Endothelial cell of umbilical vein (primary cell): ENCODE results near the gene DSC1.

Experiments used
- CTCF ChIP-seq, 2 donors: IDR thresholded peaks; 1 replicate in 1 of 2; 2 replicates in 1 of 2; pipeline ENCODE4 v1.5.1; 2011; ENCODE audit warnings: low read length in 2 of 2, mild to moderate bottlenecking in 2 of 2, moderate library complexity in 2 of 2, control low read depth in 1 of 2, inconsistent platforms in 1 of 2, low read depth in 1 of 2; ENCODE audit not compliant: insufficient read depth in 1 of 2; ENCODE audit errors: extremely low read depth in 1 of 2
- EZH2 ChIP-seq: IDR thresholded peaks from 2 replicates; pipeline ENCODE4 v1.6.1; 2012; ENCODE audit warnings: borderline replicate concordance, low read depth, mild to moderate bottlenecking, moderate library complexity, low read length, inconsistent platforms; ENCODE audit not compliant: severe bottlenecking
- JUN ChIP-seq: IDR thresholded peaks from 2 replicates; pipeline ENCODE4 v1.6.1; 2011; ENCODE audit warnings: borderline replicate concordance, low read depth; ENCODE audit not compliant: insufficient read length, insufficient read depth
- MYC ChIP-seq: IDR thresholded peaks from one replicate; pipeline ENCODE4 v1.6.1; 2011; ENCODE audit warnings: mild to moderate bottlenecking, low read depth, low read length
- POLR2A ChIP-seq: IDR thresholded peaks from 2 replicates; pipeline ENCODE4 v1.6.1; 2012; ENCODE audit warnings: low read depth, mild to moderate bottlenecking, control low read depth, low read length
- POLR2AphosphoS5 ChIP-seq: IDR thresholded peaks from 2 replicates; pipeline ENCODE4 v1.6.1; 2012; ENCODE audit warnings: low read depth, mild to moderate bottlenecking, control low read depth, low read length, moderate library complexity; ENCODE audit not compliant: insufficient read depth

DNA sequence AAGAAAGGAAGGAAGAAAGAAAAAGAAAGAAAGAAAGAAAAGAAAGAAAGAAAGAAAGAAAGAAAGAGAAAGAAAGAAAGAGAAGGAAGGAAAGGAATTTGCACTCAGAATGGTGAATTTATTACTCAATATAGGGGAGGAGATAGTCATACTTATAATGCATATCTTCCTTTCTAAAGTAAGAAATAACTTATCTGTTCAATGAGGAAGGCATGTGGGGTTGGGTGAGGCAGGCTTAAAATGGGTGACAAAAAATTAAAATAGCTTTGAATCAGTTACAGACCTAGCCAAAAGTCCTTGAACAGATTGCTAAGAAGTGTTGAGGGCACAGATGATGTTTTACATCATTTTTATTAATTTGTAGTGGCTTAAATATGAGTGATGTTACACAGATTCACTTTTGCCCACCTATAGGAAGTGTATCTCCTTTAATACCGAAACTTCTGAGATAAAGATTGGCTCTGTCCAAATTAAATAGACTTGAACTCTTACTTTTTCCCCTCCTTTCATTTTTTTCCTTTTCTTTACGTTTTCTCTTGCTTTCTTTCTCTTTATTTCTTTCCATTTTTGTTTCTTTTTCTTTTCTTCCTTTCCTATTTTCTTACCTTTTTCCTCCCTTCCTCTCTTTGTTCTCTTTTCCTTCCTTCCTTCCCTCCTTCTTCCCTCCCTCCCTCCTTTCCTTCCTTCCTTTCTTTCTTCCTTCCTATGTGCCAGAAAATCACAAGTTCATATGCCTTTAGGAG, 45.6 kb downstream of the DSC1 start:
- TF ChIP-seq CTCF (IDR thresholded peaks at IDR 0.05; ENCODE audit: extremely low read depth in 1 of 2, insufficient read depth in 1 of 2, low read depth in 1 of 2, low read length in 2 of 2): no peak
- TF ChIP-seq POLR2A: no peak
- TF ChIP-seq MYC: no peak
- no peak for TF ChIP-seq EZH2
- TF ChIP-seq POLR2AphosphoS5: no peak
- TF ChIP-seq JUN: no peak
